Measurements from ENCODE around the gene ZBTB42. TPM values are rescaled to one million over a fixed set of nuclear protein-coding genes. Genes with fewer than 3 reads are reported as not detected.

ZBTB42 gene
- total RNA-seq, 1 donor from 2014 or later: 2.6 TPM

DNA sequence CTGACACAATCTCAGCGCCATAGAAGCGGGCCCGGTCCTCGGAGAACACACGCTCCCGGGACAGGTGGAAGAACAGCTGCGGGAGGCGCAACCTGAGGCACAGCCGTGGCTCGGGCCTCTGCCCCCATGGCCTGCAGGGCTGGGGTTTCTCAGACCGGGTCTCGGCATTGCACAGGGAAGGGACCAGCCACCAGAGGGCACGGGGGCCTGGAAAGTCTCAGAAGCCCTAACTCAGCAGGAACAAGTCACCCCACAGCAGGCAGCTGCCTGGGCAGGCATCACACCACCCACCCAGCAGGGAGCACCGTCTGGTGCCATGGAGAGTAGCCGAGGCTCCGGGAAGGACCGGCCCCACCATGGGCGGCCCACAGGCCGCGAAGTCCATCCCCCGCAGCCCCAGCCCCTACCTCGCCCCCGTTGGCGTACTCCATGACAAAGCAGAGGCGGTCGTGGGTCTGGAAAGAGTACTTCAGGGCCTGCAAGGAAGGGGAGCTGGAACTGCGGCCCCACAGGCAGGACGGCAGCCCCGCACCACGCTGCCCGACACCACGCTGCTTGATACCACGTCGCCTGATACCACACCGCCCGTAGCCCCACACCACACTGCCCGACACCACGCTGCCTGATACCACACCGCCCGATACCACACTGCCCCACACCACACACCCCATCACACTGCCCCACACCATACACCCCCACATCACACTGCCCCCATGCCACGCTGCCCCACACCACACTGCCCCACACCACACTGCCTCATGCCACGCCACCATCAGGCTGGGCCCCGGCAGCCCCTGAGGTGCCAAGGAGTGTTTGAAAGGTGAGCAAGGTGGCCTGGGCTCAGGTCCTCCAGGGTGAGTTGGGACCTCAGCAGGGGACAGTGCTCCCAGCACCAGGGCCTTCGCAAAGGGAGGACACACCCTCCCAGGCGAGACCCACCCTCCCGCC is 27.1 kb upstream of the ZBTB42 start:
- Mint-ChIP-seq H3K36me3 (ENCODE audit: low read depth) (peaks cover 16% of the 10 kb centered on the region), H3K4me1 (ENCODE audit: low read depth) (peaks cover 10% of the 10 kb centered on the region), H3K4me3 (ENCODE audit: unreplicated experiment) (no peak overlapping the region), H3K27ac (ENCODE audit: unreplicated experiment) (no peak overlapping the region), H3K27me3 (ENCODE audit: low read depth) (no peaks in the 10 kb centered on the region), H3K9me3 (ENCODE audit: low read depth) (peaks cover 4% of the 10 kb centered on the region)
- TF ChIP-seq, protein P1, sequence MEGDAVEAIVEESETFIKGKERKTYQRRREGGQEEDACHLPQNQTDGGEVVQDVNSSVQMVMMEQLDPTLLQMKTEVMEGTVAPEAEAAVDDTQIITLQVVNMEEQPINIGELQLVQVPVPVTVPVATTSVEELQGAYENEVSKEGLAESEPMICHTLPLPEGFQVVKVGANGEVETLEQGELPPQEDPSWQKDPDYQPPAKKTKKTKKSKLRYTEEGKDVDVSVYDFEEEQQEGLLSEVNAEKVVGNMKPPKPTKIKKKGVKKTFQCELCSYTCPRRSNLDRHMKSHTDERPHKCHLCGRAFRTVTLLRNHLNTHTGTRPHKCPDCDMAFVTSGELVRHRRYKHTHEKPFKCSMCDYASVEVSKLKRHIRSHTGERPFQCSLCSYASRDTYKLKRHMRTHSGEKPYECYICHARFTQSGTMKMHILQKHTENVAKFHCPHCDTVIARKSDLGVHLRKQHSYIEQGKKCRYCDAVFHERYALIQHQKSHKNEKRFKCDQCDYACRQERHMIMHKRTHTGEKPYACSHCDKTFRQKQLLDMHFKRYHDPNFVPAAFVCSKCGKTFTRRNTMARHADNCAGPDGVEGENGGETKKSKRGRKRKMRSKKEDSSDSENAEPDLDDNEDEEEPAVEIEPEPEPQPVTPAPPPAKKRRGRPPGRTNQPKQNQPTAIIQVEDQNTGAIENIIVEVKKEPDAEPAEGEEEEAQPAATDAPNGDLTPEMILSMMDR (IDR thresholded peaks at IDR 0.05): peak; percentile 8
- no peak for DNase-seq (ENCODE audit: low spot score)

DNA sequence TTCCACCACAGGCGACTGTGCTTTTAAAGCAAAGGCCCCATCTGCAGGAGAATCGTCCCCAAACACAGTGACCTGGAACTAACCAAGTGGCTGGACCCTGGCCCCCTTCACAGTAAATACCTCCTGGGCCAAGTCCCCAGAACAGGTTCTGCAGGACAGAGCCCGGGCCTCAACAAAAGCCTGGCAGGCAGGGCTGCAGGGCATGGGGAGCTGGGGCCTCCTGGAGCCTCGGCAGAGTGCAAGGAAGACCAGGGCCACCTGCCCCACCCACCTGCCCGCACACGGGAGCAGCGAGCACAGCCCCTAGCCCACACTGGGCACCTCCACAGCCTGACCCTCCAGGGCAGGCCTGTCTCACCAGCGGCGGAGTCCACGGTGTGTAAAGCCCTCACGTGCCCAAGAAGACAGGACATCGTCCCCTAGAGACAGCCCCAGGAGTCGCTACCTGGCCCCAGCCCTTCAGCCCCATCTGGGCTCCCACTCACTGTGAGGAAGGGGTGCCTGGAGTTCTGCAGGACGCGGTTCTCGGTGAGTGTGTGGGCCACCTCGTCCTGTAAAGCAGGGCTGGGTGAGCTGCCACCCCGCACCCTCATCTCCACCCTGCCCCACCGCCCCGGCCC is 26.3 kb upstream of the ZBTB42 start:
- H3K27me3 Mint-ChIP-seq (ENCODE audit: low read depth): no peaks in the 10 kb centered on the region
- DNase-seq (ENCODE audit: low spot score): no peak

DNA sequence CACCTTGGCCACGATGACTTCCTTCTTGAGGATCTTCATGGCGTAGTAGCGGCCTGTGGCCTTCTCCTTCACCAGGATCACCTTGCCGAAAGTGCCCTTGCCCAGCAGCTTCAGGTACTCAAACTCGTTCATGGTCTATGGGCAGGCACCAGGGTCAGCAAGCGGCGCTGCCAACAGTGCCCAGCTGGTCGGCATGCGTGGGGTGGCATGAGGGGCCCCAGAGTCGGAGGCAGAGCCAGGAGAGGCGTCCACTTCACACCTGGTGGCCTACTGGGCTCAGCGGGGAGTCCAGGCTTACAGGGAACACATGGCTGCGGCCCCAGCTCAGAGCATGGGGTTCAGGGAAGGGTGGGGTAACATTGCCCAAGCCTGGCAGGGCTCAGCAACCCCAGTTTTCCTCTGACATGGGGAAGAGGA is 25.8 kb upstream of the ZBTB42 start:
- Mint-ChIP-seq H3K9me3 (ENCODE audit: low read depth) (peaks cover 4% of the 10 kb centered on the region), H3K4me3 (ENCODE audit: unreplicated experiment) (no peak overlapping the region), H3K27ac (ENCODE audit: unreplicated experiment) (no peak overlapping the region), H3K36me3 (ENCODE audit: low read depth) (peaks cover 16% of the 10 kb centered on the region), H3K4me1 (ENCODE audit: low read depth) (no peaks in the 10 kb centered on the region), H3K27me3 (ENCODE audit: low read depth) (no peaks in the 10 kb centered on the region)
- TF ChIP-seq, protein P1 (IDR thresholded peaks at IDR 0.05): no peak
- DNase-seq (ENCODE audit: low spot score): no peak

More for the DNA sequence above, 26.3 kb upstream of the ZBTB42 start:
- TF ChIP-seq, protein P1 (IDR thresholded peaks at IDR 0.05): no peak
- H3K27ac Mint-ChIP-seq (ENCODE audit: unreplicated experiment): no peak overlapping the region
- peaks cover 3% of the 10 kb centered on the region for H3K4me1 Mint-ChIP-seq (ENCODE audit: low read depth)
- peaks cover 16% of the 10 kb centered on the region for H3K36me3 Mint-ChIP-seq (ENCODE audit: low read depth)
- no peak overlapping the region for H3K4me3 Mint-ChIP-seq (ENCODE audit: unreplicated experiment)
- peaks cover 4% of the 10 kb centered on the region for H3K9me3 Mint-ChIP-seq (ENCODE audit: low read depth)

DNA sequence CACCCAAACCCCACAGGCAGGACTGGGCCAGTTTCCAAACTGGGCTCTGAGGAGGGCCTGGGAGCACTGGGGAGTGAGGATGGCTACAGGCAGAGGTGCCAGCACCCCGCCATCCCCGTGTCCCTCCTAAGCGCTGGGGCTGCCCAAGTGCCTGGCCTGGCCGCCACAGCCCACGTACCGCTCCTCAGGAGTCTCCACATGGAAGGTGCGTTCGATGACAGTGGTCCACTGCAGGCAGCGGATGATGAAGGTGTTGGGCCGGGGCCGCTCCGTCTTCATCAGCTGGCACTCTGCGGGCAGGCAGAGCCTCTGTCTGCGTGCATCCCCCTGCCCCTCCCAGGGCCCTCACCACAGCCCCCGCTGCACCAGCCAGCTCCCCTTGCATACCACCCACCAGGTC is 24.4 kb upstream of the ZBTB42 start:
- TF ChIP-seq, protein P1 (IDR thresholded peaks at IDR 0.05): no peak
- H3K27me3 Mint-ChIP-seq (ENCODE audit: low read depth): no peaks in the 10 kb centered on the region
- H3K4me3 Mint-ChIP-seq (ENCODE audit: unreplicated experiment): no peak overlapping the region
- H3K36me3 Mint-ChIP-seq (ENCODE audit: low read depth): peaks cover 9% of the 10 kb centered on the region
- H3K4me1 Mint-ChIP-seq (ENCODE audit: low read depth): no peaks in the 10 kb centered on the region
- no peak for DNase-seq (ENCODE audit: low spot score)
- no peaks in the 10 kb centered on the region for H3K9me3 Mint-ChIP-seq (ENCODE audit: low read depth)
- no peak overlapping the region for H3K27ac Mint-ChIP-seq (ENCODE audit: unreplicated experiment)

DNA sequence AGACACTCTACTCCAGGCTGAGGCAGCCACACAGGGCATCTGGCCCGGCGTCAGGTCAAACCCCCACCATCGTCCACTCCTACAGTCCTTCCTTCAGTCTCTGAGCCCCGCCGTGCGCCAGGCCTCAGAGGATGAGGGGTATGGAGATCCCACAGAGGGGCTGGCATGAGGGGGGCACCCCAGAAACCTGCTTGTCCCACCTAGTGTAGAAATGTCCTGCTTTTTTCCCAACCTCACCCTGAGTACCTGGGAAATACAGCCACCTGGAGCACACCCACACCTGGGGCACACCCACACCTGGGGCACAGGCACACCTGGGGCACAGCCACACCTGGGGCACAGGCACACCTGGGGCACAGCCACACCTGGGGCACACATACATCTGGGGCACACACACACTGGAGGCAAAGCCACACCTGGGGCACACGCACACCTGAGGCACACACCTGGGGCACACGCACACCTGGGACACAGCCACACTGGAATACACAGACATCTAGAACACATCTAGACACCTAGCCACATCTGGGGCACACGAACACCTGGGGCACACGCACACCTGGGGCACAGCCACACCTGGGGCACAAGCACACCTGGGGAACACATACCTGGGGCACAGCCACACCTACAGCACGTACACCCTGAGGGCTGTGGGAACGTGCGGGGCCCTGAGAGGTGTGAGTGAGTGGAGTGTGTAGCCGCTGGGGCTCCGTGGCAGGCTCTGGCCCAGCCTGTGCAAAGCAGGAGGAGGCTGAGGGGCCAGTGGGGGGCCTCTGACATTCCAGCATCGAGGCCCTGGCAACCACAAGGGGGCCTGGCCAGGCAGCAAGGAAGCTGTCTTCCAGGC is 23.7 kb upstream of the ZBTB42 start:
- Mint-ChIP-seq H3K27ac (ENCODE audit: unreplicated experiment) (no peak overlapping the region), H3K9me3 (ENCODE audit: low read depth) (no peaks in the 10 kb centered on the region), H3K27me3 (ENCODE audit: low read depth) (no peaks in the 10 kb centered on the region), H3K36me3 (ENCODE audit: low read depth) (peaks cover 3% of the 10 kb centered on the region), H3K4me3 (ENCODE audit: unreplicated experiment) (no peak overlapping the region), H3K4me1 (ENCODE audit: low read depth) (no peaks in the 10 kb centered on the region)
- DNase-seq (ENCODE audit: low spot score): no peak
- TF ChIP-seq, protein P1 (IDR thresholded peaks at IDR 0.05): peak; percentile 23

Measured in chondrocyte (in vitro differentiated cells).